K562 (cell line): ENCODE measurements around the gene NPM1. TPM values are rescaled to one million over a fixed set of nuclear protein-coding genes. Genes with fewer than 3 reads are reported as not detected.

ENCODE experiments used
- REST ChIP-seq, 2 experiments: fragments of 450-650 bp; formaldehyde crosslinking in 1 of 2; IDR thresholded peaks; 2 replicates each; pipeline versions ENCODE4 v1.4.0 to v1.6.1; 2014 to 2020; ENCODE audit warnings: mild to moderate bottlenecking in 2 of 2, borderline replicate concordance in 1 of 2, low read depth in 1 of 2
- polyA plus RNA-seq, 8 experiments: library from polyadenylated mRNA; depleted of rRNA in 4 of 8; stranded (reverse) in 5 of 8; unstranded in 3 of 8; fragments of >200 nt; fragmentation: Nextera tagmentation in 2 of 8; fragmentation: Illumina TruSeq in 1 of 8; extraction: Ambion mirVana in 2 of 8; extraction: Trizol in 1 of 8; gene quantifications; 2 replicates each; pipeline versions ENCODE4 v1.2.1 to v1.2.3, GENCODE V29; 2011 to 2014; ENCODE audit warnings: inconsistent platforms in 1 of 8, missing spikeins in 1 of 8
- total RNA-seq, 7 experiments: library from RNA; depleted of rRNA in 6 of 7; stranded (reverse); fragments of >200 nt in 6 of 7; fragmentation: Illumina TruSeq in 2 of 7; extraction: Trizol in 2 of 7; gene quantifications; 2 replicates each; pipeline versions ENCODE4 v1.2.1 to v1.2.3, GENCODE V29; 2011 to 2021; ENCODE audit warnings: low replicate concordance in 1 of 7

NPM1 gene
- total and polyA plus RNA-seq, 9 of the 15 experiments (the other 6 are each of a cell fraction or from before 2014, with no cell fraction given), result 2,438 to 6,909 (median 5,639) TPM

DNA sequence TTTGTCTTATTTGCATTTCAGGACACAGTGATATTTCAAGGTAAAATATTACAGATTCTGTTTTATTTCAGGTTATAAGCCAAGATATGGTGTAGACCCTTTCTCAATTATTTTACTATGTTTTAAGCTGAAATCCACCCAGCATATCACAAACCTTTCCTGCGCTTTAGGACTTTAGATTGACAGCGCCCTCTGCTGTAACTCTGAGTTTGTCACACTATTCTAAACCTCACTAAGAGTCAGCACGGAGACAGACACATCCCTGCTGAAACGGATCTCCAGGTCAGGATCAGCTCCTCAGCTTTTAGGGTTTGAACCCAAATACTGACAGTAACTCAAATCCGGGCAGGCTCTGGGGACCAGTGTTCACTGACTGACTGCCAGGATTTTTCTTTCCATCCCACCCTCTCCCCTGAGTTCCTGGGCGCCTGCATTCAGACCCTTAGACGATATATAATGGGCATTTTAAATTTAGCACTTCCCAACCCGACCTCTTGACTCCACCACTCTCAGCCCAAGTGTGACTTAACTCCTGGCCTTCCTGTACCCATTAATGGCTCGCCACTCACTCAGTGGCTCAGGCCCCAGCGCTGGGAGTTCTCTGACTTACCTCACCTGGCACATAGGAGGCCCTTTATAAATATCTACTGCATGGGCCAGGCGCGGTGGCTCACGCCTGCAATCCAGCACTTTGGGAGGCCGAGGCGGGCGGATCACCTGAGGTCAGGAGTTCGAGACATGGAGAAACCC lies 45.1 kb upstream of the NPM1 start (continued):
- TF ChIP-seq REST (IDR thresholded peaks at IDR 0.05; ENCODE audit: borderline replicate concordance) (peak; percentile 53; the same call in 1 of the 2 replicates), REST (CRISPR knock-in tag; IDR thresholded peaks at IDR 0.05; ENCODE audit: low read depth) (no peak)
